GM23338 (cell line): ENCODE results near the gene MTHFD1. TPM values are rescaled to one million over a fixed set of nuclear protein-coding genes. Genes with fewer than 3 reads are reported as not detected.
A peak's percentile ranks its signal among the peaks of the same experiment; 100 is the strongest.

Experiments used
- ATAC-seq: fragments of 200-7000 bp; cut with Tn5 transposase; 3 replicates; pipeline ENCODE4 v1.9.1; 2020
- DNase-seq: peaks from one replicate; pipeline ENCODE4 v3.0.0-alpha.2; 2015; ENCODE audit warnings: low spot score
- H2AFZ ChIP-seq: fragments of 200-600 bp; sonication (generic); 2 replicates; pipeline ENCODE4 v1.8.0; 2016; ENCODE audit warnings: antibody characterized with exemption, mild to moderate bottlenecking, moderate library complexity
- H3F3A ChIP-seq: fragments of 200-600 bp; sonication (generic); replicated peaks from 2 replicates; pipeline ENCODE4 v1.8.0; 2017; ENCODE audit warnings: antibody characterized with exemption, mixed run types, low read depth
- H3K27ac ChIP-seq: fragments of 200-600 bp; sonication (generic); 2 replicates; pipeline ENCODE4 v1.6.1; 2016; ENCODE audit warnings: low read depth
- H3K27me3 ChIP-seq: fragments of 200-600 bp; sonication (generic); 2 replicates; pipeline ENCODE4 v1.8.0; 2016; ENCODE audit warnings: mild to moderate bottlenecking, mixed run types, moderate library complexity; ENCODE audit not compliant: insufficient read depth
- H3K36me3 ChIP-seq: fragments of 200-600 bp; sonication (generic); 2 replicates; pipeline ENCODE4 v1.8.0; 2016; ENCODE audit warnings: mild to moderate bottlenecking; ENCODE audit not compliant: insufficient read depth
- H3K4me1 ChIP-seq: fragments of 200-600 bp; sonication (generic); 2 replicates; pipeline ENCODE4 v1.8.0; 2016; ENCODE audit warnings: mild to moderate bottlenecking, moderate library complexity; ENCODE audit not compliant: insufficient read depth
- H3K4me2 ChIP-seq: fragments of 200-600 bp; sonication (generic); 2 replicates; pipeline ENCODE4 v1.7.1; 2017; ENCODE audit warnings: mixed run types
- H3K4me3 ChIP-seq: fragments of 200-600 bp; sonication (generic); 2 replicates; pipeline ENCODE4 v1.6.1; 2016; ENCODE audit warnings: mixed run types
- H3K79me2 ChIP-seq: fragments of 200-600 bp; sonication (generic); replicated peaks from 2 replicates; pipeline ENCODE4 v1.8.0; 2017; ENCODE audit warnings: mild to moderate bottlenecking; ENCODE audit not compliant: insufficient read depth
- H3K9me2 ChIP-seq: fragments of 200-600 bp; sonication (generic); 2 replicates; pipeline ENCODE4 v1.8.0; 2017; ENCODE audit not compliant: insufficient read depth
- H4K20me1 ChIP-seq: fragments of 200-600 bp; sonication (generic); replicated peaks from 2 replicates; pipeline ENCODE4 v1.8.0; 2017; ENCODE audit warnings: mild to moderate bottlenecking; ENCODE audit not compliant: insufficient read depth
- H3K27ac Mint-ChIP-seq: 2 replicates; pipeline ENCODE4 v1.8.0; 2020; ENCODE audit warnings: inconsistent platforms, mild to moderate bottlenecking, moderate library complexity, mixed read lengths
- H3K27me3 Mint-ChIP-seq: 3 replicates; pipeline ENCODE4 v1.8.0; 2022; ENCODE audit warnings: low read depth, mild to moderate bottlenecking, moderate library complexity, mixed read lengths, inconsistent platforms; ENCODE audit not compliant: insufficient read depth, poor library complexity
- H3K36me3 Mint-ChIP-seq: 3 replicates; pipeline ENCODE4 v1.8.0; 2021; ENCODE audit warnings: low read depth, mild to moderate bottlenecking, inconsistent platforms, moderate library complexity, mixed read lengths
- H3K4me1 Mint-ChIP-seq: 3 replicates; pipeline ENCODE4 v1.8.0; 2020; ENCODE audit warnings: mild to moderate bottlenecking, inconsistent platforms, mixed read lengths
- H3K4me3 Mint-ChIP-seq: 3 replicates; pipeline ENCODE4 v1.8.0; 2021; ENCODE audit warnings: moderate library complexity, mild to moderate bottlenecking, inconsistent platforms, mixed read lengths
- H3K9me3 Mint-ChIP-seq: 3 replicates; pipeline ENCODE4 v1.8.0; 2020; ENCODE audit warnings: moderate library complexity, mild to moderate bottlenecking, inconsistent platforms, mixed read lengths
- CREB1 ChIP-seq: fragments of 250-450 bp; sonication (Bioruptor Pico); IDR thresholded peaks from 2 replicates; pipeline ENCODE4 v1.5.0; 2020; ENCODE audit warnings: low read depth, mild to moderate bottlenecking, moderate library complexity
- NANOG ChIP-seq: IDR thresholded peaks from 2 replicates; pipeline ENCODE4 v1.6.1; 2016; ENCODE audit warnings: antibody characterized with exemption, borderline replicate concordance
- POLR2AphosphoS5 ChIP-seq: IDR thresholded peaks from 2 replicates; pipeline ENCODE4 v1.6.1; 2016; ENCODE audit warnings: antibody characterized with exemption, low read depth
- STAT1 ChIP-seq: IDR thresholded peaks from one replicate; pipeline ENCODE4 v1.6.1; 2016; ENCODE audit warnings: antibody characterized with exemption; ENCODE audit not compliant: unreplicated experiment
- ZNF114 ChIP-seq: fragments of 250-450 bp; sonication (Bioruptor Pico); IDR thresholded peaks from 2 replicates; pipeline ENCODE4 v1.5.0; 2020; ENCODE audit warnings: mild to moderate bottlenecking, moderate library complexity
- ZNF331 ChIP-seq: fragments of 250-450 bp; sonication (Bioruptor Pico); IDR thresholded peaks from 2 replicates; pipeline ENCODE4 v1.5.0; 2020; ENCODE audit warnings: low read depth, mild to moderate bottlenecking, moderate library complexity
- ZNF462 ChIP-seq: fragments of 250-450 bp; sonication (Bioruptor Pico); IDR thresholded peaks from 2 replicates; pipeline ENCODE4 v1.5.0; 2020; ENCODE audit warnings: mild to moderate bottlenecking, moderate library complexity
- polyA plus RNA-seq: library from polyadenylated mRNA; unstranded; fragments of >200 nt; fragmentation: Nextera tagmentation; extraction: Ambion mirVana; gene quantifications from 2 replicates; pipeline ENCODE4 v1.2.1, GENCODE V29; 2016
- total RNA-seq: library from RNA; depleted of rRNA; stranded (reverse); fragments of >200 nt; shearing (Covaris generic); gene quantifications from 2 replicates; pipeline ENCODE4 v1.2.3, GENCODE V29; 2014

The MTHFD1 gene
- total and polyA plus RNA-seq, 2 experiments from 2014 or later, result 219 to 237 TPM

- no peak for TF ChIP-seq ZNF462 (CRISPR knock-in tag)
Observed at GRCh38 chr14:64463873-64464272, 75.7 kb downstream of the MTHFD1 start (continued).

GRCh38 chr14:64464651-64465050 lies 76.5 kb downstream of the MTHFD1 start:
- Histone ChIP-seq H3K4me1 (0 out of 2 replicates have a peak, but pooled peaks cover 4% of the 10 kb centered on the region), H4K20me1 (no peaks in the 10 kb centered on the region), H3K27ac (no peak overlapping the region; the same call in 1 of the 2 replicates), H3K4me2 (peak overlapping the region; percentile 92), H3K79me2 (no peaks in the 10 kb centered on the region), H3K36me3 (peaks cover 3% of the 10 kb centered on the region; the same call in 1 of the 2 replicates), H3K9me2 (no peaks in the 10 kb centered on the region), H3K4me3 (peak overlapping the region; percentile 90), H3F3A (peaks cover 21% of the 10 kb centered on the region; the same call in 1 of the 2 replicates), H3K27me3 (peaks cover 11% of the 10 kb centered on the region; the same call in 1 of the 2 replicates), H2AFZ (peak overlapping the region; percentile 81; the same call in 1 of the 2 replicates)
- peak overlapping the region; percentile 75 for H3K4me3 Mint-ChIP-seq
- H3K27me3 Mint-ChIP-seq, result peaks cover 5% of the 10 kb centered on the region
- H3K36me3 Mint-ChIP-seq, result peaks cover 15% of the 10 kb centered on the region
- ATAC-seq (peak; percentile 32), DNase-seq (peak; percentile 54)
- peaks cover 11% of the 10 kb centered on the region; the same call in 2 of the 3 replicates for H3K4me1 Mint-ChIP-seq
- no peak overlapping the region for H3K27ac Mint-ChIP-seq
- TF ChIP-seq ZNF331 (CRISPR knock-in tag) (no peak), ZNF114 (CRISPR knock-in tag) (no peak), CREB1 (no peak), STAT1 (no peak), NANOG (no peak), ZNF462 (CRISPR knock-in tag) (no peak), POLR2AphosphoS5 (peak; percentile 29; the same call in 1 of the 2 replicates)
- no peaks in the 10 kb centered on the region for H3K9me3 Mint-ChIP-seq
